ENCODE results near the gene FBXO42. TPM values are rescaled to one million over a fixed set of nuclear protein-coding genes. Genes with fewer than 3 reads are reported as not detected.

Gene FBXO42
- 10 to 100 TPM; 19.7 to 23.4 TPM for total RNA-seq

GRCh38 chr1:16351994-16352841 lies at the start of gene FBXO42:
Gene FBXO42 (minus strand): TSS chr1:16352480. CDS start chr1:16315418, 37,062 bp downstream.
- peak; percentile 96 for ATAC-seq
- Mint-ChIP-seq H3K27ac (peak within 1 kb of the TSS; percentile 95), H3K9me3 (ENCODE audit: insufficient read depth) (no peaks in the 10 kb centered on the region), H3K4me3 (peak within 1 kb of the TSS; percentile 88), H3K27me3 (ENCODE audit: low read depth) (no peaks in the 10 kb centered on the region), H3K36me3 (ENCODE audit: low read depth) (peaks cover 14% of the 10 kb centered on the region), H3K4me1 (ENCODE audit: low read depth) (peaks cover 27% of the 10 kb centered on the region)
- POLR2A ChIA-PET, result interaction anchor here (0.8 to 2.8 kb wide), 9 partner anchors 10 to 651 kb away, joined by 3 to 20 read pairs (median 4); partner anchors contain the start of genes NECAP2 and SZRD1
- peak; percentile 93 for DNase-seq
- CTCF ChIA-PET, result interaction anchor here (0.9 to 6.2 kb wide), 6 partner anchors 13 to 273 kb away, joined by 3 to 120 read pairs (median 5); partner anchors contain the start of genes NECAP2 and SZRD1

GRCh38 chr1:16398371-16398953 lies 46.2 kb upstream of the FBXO42 start:
- H3K4me1 Mint-ChIP-seq (ENCODE audit: low read depth), result peaks cover 14% of the 10 kb centered on the region
- no peaks in the 10 kb centered on the region for H3K9me3 Mint-ChIP-seq (ENCODE audit: insufficient read depth)
- ChIA-PET POLR2A (no interaction called here), CTCF (no interaction called here)
- DNase-seq (no peak), ATAC-seq (no peak)
- no peak overlapping the region for H3K27ac Mint-ChIP-seq
- no peak overlapping the region for H3K4me3 Mint-ChIP-seq
- H3K36me3 Mint-ChIP-seq (ENCODE audit: low read depth), result peaks cover 43% of the 10 kb centered on the region
- H3K27me3 Mint-ChIP-seq (ENCODE audit: low read depth), result no peaks in the 10 kb centered on the region

- Mint-ChIP-seq H3K9me3 (ENCODE audit: insufficient read depth) (no peaks in the 10 kb centered on the region), H3K36me3 (ENCODE audit: low read depth) (peaks cover 51% of the 10 kb centered on the region), H3K4me1 (ENCODE audit: low read depth) (peaks cover 25% of the 10 kb centered on the region), H3K27me3 (ENCODE audit: low read depth) (no peaks in the 10 kb centered on the region), H3K27ac (peak overlapping the region; percentile 34), H3K4me3 (no peak overlapping the region)
- ATAC-seq, result no peak
- POLR2A ChIA-PET, result no interaction called here
- CTCF ChIA-PET, result no interaction called here
- DNase-seq, result no peak
Observed at GRCh38 chr1:16397120-16397519, 44.8 kb upstream of the FBXO42 start.

- CTCF ChIA-PET, result interaction anchor here (1.1 to 1.2 kb wide), 2 partner anchors 10 to 15 kb away, joined by 3 read pairs; no protein-coding TSS in a partner anchor
- H3K36me3 Mint-ChIP-seq (ENCODE audit: low read depth), result peaks cover 52% of the 10 kb centered on the region
- no peak overlapping the region for H3K4me3 Mint-ChIP-seq
Observed at GRCh38 chr1:16396591-16396990, 44.3 kb upstream of the FBXO42 start.

DNA sequence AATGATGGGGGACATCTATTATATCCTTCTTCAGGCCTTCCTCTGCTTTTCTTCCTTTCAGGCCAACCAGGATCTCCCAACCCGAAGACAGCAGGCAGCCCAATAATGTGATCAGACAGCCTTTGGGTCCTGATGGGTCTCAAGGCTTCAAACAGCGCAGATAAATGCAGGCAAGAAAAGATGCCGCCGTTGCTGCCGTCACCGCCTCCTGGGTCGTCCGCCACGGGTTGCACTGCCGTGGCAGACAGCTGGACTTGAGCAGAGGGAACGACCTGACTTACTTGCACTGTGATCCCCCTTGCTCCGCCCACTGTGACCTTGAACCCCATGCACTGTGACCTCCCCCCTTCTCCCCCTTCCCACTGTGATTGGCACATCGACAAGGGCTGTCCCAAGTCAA lies 42.7 kb upstream of the FBXO42 start:
- H3K36me3 Mint-ChIP-seq (ENCODE audit: low read depth), result peaks cover 61% of the 10 kb centered on the region
- DNase-seq (no peak), ATAC-seq (no peak)
- H3K4me1 Mint-ChIP-seq (ENCODE audit: low read depth), result peaks cover 46% of the 10 kb centered on the region
- no peak overlapping the region for H3K4me3 Mint-ChIP-seq
- no peaks in the 10 kb centered on the region for H3K9me3 Mint-ChIP-seq (ENCODE audit: insufficient read depth)
- no peaks in the 10 kb centered on the region for H3K27me3 Mint-ChIP-seq (ENCODE audit: low read depth)
- POLR2A ChIA-PET, result no interaction called here
- CTCF ChIA-PET, result no interaction called here
- no peak overlapping the region for H3K27ac Mint-ChIP-seq

More at GRCh38 chr1:16396591-16396990, 44.3 kb upstream of the FBXO42 start:
- Mint-ChIP-seq H3K9me3 (ENCODE audit: insufficient read depth) (no peaks in the 10 kb centered on the region), H3K4me1 (ENCODE audit: low read depth) (peaks cover 30% of the 10 kb centered on the region), H3K27me3 (ENCODE audit: low read depth) (no peaks in the 10 kb centered on the region), H3K27ac (peak overlapping the region; percentile 34)
- POLR2A ChIA-PET, result interaction anchor here (0.6 kb wide), 1 partner anchor 304 kb away, joined by 4 read pairs; no protein-coding TSS in a partner anchor
- DNase-seq (no peak), ATAC-seq (no peak)

DNA sequence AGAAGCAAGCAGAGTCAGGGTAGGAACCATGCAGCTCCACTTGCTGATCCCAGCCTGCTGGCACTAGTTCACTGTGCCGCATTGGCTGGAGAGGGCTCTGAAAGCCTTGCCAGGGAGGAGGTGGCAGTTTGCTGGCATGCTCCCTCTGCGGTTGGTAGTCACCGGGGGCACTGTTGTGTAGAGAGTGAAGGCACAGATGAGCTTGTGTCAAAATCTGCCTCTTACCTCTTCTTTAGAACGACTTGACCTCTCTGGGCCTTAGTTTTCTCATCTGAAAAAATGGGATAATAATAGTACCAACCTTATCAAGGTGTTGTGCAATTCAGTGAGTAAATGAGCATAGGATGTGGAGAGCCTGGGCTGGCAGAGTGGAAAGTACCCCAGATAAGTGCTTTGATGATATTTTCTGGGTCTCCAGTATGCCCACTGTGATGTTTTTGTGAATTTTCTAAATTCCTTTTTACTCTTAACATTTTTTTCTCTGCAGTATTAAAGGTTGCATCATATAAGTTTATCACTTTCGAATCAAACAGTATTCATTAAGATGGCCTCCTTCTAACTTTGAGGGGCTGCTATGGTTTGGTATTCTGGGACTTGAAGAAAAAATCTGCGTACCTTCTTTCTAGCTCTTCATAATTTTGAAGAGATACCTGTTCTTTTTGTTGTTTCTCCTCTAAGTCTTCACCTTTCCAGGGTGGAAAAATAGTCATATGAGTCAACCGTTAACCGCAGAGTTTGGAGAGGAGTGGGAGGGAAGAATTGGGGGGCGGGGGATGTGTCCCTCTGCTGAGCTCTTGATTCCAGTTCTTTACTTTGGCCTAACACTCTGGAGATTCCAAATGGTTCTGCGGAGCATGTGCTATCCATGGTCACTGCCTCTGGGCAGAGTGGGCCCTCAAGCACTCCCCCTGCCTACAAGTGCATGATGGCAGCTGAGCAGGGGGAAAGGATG lies 41.6 kb upstream of the FBXO42 start:
- ATAC-seq (no peak), DNase-seq (no peak)
- POLR2A ChIA-PET, result no interaction called here
- CTCF ChIA-PET, result interaction anchor here (1.1 to 3.8 kb wide), 3 partner anchors 27 to 47 kb away, joined by 5 to 18 read pairs (median 6); partner anchors contain the start of gene NECAP2
- no peaks in the 10 kb centered on the region for H3K9me3 Mint-ChIP-seq (ENCODE audit: insufficient read depth)
- H3K27ac Mint-ChIP-seq, result no peak overlapping the region
- peaks cover 56% of the 10 kb centered on the region for H3K36me3 Mint-ChIP-seq (ENCODE audit: low read depth)
- peaks cover 50% of the 10 kb centered on the region for H3K4me1 Mint-ChIP-seq (ENCODE audit: low read depth)
- H3K27me3 Mint-ChIP-seq (ENCODE audit: low read depth), result no peaks in the 10 kb centered on the region
- H3K4me3 Mint-ChIP-seq, result no peak overlapping the region

DNA sequence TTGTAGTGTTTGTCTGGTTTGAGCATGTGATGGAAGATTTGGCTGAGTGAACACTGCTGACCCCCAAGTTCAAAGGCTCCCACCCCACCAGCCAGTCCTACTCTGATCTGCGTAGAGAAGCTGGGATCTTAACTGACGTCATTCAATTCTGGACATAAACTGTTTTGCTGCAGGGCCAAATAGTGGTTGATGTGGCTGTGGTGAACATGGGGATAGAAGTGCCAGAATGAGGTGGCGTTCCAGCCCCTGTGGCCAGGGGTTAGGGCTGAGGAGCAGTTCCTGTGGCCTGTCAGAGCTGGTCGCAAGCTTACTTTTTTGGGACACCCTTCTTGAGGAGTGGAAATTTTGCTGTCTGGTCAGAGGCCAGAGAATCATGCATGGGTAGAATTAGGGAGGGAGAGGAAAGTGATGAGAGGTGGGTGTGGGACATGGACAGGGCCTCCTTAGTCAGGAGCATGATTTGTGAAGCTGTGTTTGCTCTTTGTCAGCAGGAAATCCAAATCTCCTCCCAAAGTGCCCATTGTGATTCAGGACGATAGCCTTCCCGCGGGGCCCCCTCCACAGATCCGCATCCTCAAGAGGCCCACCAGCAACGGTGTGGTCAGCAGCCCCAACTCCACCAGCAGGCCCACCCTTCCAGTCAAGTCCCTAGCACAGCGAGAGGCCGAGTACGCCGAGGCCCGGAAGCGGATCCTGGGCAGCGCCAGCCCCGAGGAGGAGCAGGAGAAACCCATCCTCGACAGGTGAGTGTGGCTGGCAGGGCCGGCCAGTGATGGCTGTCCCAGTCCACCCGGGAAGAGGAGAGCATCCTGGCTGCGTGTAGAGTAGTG lies 40.7 kb upstream of the FBXO42 start:
- POLR2A ChIA-PET, result no interaction called here
- Mint-ChIP-seq H3K4me1 (ENCODE audit: low read depth) (peaks cover 56% of the 10 kb centered on the region), H3K36me3 (ENCODE audit: low read depth) (peaks cover 56% of the 10 kb centered on the region), H3K27me3 (ENCODE audit: low read depth) (no peaks in the 10 kb centered on the region), H3K27ac (peak overlapping the region; percentile 82), H3K4me3 (no peak overlapping the region), H3K9me3 (ENCODE audit: insufficient read depth) (no peaks in the 10 kb centered on the region)
- DNase-seq, result no peak
- CTCF ChIA-PET, result interaction anchor here (1.6 to 3.8 kb wide), 2 partner anchors 27 to 48 kb away, joined by 6 to 18 read pairs; partner anchors contain the start of gene NECAP2
- ATAC-seq, result no peak

- no peaks in the 10 kb centered on the region for H3K9me3 Mint-ChIP-seq (ENCODE audit: insufficient read depth)
- peak; percentile 37 for ATAC-seq
- ChIA-PET CTCF (interaction anchor here (1.2 to 3.8 kb wide), 2 partner anchors 17 to 49 kb away, joined by 3 to 18 read pairs; partner anchors contain the start of gene NECAP2), POLR2A (interaction anchor here (0.6 kb wide), 1 partner anchor 215 kb away, joined by 3 read pairs; no protein-coding TSS in a partner anchor)
- H3K36me3 Mint-ChIP-seq (ENCODE audit: low read depth), result peaks cover 50% of the 10 kb centered on the region
- peaks cover 63% of the 10 kb centered on the region for H3K4me1 Mint-ChIP-seq (ENCODE audit: low read depth)
- DNase-seq, result peak; percentile 32
- H3K4me3 Mint-ChIP-seq, result no peak overlapping the region
- H3K27ac Mint-ChIP-seq, result peak overlapping the region; percentile 82
- no peaks in the 10 kb centered on the region for H3K27me3 Mint-ChIP-seq (ENCODE audit: low read depth)
Observed at GRCh38 chr1:16391411-16391810, 39.1 kb upstream of the FBXO42 start.

GRCh38 chr1:16387201-16388188 lies 35.2 kb upstream of the FBXO42 start:
- DNase-seq (no peak), ATAC-seq (peak; percentile 56)
- CTCF ChIA-PET, result interaction anchor here (0.6 to 1.4 kb wide), 7 partner anchors 9 to 53 kb away, joined by 3 to 5 read pairs (median 3); partner anchors contain the start of gene NECAP2
- Mint-ChIP-seq H3K27me3 (ENCODE audit: low read depth) (no peaks in the 10 kb centered on the region), H3K27ac (peak overlapping the region; percentile 58), H3K36me3 (ENCODE audit: low read depth) (peaks cover 33% of the 10 kb centered on the region), H3K4me3 (peak overlapping the region; percentile 67), H3K4me1 (ENCODE audit: low read depth) (peaks cover 76% of the 10 kb centered on the region), H3K9me3 (ENCODE audit: insufficient read depth) (no peaks in the 10 kb centered on the region)
- POLR2A ChIA-PET, result interaction anchor here (1.1 to 2.9 kb wide), 3 partner anchors 19 to 53 kb away, joined by 5 to 15 read pairs (median 10); partner anchors contain the start of gene NECAP2

All from activated CD8-positive, alpha-beta T cell treated with anti-CD3 and anti-CD28 coated beads, Interleukin-2, amount 10 ng/mL, durations not matched to agents 7 days and 5 days (primary cell).